T47D (cell line): Measurements from ENCODE around the gene ANAPC2.
A peak's percentile ranks its signal among the peaks of the same experiment; 100 is the strongest.

Source experiments
- DNase-seq, 2 experiments: peaks; one replicate each; pipeline versions ENCODE4 v3.0.0 to v3.0.0-alpha.2; 2011 to 2012; ENCODE audit warnings: low read depth in 1 of 2, low spot score in 1 of 2
- JUND ChIP-seq: IDR thresholded peaks from 2 replicates; pipeline ENCODE4 v1.6.1; 2012; ENCODE audit warnings: low read depth
- in situ Hi-C: cut with HindIII; loops from 2 replicates; pipeline ENCODE4 v1.10.0; 2016; ENCODE audit warnings: low sequenced_read_pairs, low pct_unique_long_range_greater_than_20kb

Gene ANAPC2

DNA sequence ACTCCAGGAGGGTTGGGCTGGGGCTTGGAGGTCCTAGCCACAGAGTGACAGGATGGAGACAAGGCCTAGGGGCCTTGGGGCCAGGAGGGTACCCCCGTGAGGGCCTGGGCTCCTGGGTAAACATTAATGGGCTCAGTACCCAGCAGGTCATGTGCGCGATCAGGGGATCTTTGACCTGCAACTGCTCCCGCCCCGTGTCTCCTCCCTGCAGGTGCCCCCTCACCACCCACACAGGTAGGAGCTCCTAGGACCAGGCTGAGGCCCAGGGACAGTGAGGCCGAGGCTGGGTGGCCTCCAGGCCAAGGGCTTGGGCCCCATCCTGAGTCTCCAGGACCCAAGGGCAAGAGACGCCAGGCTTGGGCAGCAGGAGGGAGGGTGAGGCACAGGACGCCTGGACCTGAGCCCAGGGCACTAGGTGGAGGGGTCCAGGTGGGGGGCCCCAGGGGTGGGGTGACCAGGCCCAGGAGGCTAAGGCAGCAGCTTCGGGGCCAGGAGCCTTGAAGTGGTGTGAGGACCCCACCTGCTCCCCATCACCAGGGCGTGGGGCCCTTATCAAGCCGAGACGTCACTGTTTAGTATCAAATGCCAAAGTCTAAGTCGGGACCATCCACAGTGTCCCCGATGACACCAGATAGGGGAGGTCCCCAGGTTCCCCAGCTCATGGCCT lies 42.5 kb upstream of the ANAPC2 start, which contains the start of gene SLC34A3:
Gene SLC34A3 (plus strand): TSS at position 197 of the 667 bp plus-strand sequence. CDS start 802 bp downstream, outside the sequence.
- no peak for DNase-seq
- TF ChIP-seq JUND = no peak
- in situ Hi-C loops = no loop called here

GRCh38 chr9:137229903-137230704 lies 41.7 kb upstream of the ANAPC2 start:
- in situ Hi-C loops = no loop called here
- TF ChIP-seq JUND = no peak
- no peak for DNase-seq

DNA sequence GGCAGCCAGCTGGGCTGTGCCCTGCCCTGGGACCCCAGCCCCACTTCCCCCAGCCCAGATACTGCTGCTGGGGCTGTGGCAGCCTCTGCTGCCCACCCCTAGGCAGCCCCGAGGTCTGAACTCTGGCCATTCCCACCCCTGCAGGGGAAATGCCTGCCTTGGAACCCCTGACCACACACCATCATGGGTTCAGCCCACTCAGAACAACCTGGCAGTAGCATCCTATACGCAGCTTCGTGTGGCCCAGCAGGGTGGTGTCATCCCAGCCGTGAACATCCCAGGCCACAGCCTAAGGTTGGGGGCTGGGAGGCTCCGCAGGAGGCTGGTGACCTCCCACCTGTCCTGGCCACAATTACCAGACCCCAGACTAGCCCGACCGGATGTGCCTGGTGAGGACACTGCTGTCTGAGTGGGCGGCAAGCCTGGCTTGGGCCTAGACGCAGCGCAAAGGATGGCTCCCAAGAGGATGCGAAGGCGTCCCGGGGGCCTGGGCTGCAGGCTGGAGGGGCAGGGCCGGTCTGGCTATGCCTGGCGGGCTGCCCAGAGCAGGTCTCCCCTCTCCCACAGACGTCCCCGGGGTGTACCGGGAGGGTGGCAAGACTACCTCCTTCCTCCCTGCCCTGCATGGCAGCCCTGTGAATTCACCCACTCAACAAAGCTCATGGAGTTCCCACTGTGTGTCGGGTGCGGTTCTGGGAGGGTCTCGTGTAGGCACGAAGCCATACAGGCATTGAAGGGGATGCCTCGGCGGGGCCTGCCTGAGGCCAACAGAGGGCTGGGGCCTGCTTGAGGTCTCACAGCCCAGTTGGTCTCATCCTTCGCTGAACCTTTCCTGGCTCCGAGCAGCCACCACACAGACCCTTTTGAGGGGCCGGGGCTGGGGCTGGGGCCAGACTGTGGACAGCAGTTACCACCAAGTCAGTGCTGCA lies 40.9 kb upstream of the ANAPC2 start:
- DNase-seq = no peak
- no peak for TF ChIP-seq JUND
- in situ Hi-C loops = no loop called here

GRCh38 chr9:137228506-137228967 lies 40.2 kb upstream of the ANAPC2 start:
- DNase-seq = no peak
- no peak for TF ChIP-seq JUND
- in situ Hi-C loops = no loop called here

DNA sequence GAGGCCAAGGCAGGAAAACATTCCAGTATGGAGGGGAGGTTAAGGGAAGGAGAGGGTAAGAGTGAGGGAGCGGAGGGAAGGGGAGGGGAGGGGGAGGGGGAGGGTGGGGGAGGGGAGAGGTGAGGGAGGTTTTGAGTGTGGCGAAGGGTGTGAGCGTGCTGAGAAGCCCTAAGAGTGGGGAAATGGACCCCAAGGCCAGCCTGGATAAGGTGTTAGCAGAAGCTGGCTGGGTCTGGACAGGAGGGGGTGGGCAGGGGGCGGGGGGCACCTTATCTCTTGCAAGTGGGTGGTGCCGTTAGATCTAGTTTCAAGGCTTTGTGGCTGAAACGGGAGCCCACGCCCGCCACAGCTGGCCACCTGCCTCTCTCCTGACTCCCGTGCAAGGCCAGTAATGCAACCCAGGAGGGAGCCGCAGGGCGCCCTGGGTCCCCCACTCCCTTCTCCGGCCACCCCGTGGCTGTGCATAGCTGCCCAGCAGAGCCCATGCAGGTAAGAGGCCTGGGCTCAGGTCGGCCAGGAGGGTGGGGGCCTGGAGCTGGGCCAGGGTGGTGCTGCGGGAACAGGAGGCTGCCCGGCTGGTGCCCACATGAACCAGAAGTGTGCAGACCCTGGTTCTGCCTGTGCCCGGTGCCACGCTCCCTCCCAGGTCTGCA lies 39.6 kb upstream of the ANAPC2 start:
- DNase-seq = no peak
- no peak for TF ChIP-seq JUND
- in situ Hi-C loops = no loop called here

DNA sequence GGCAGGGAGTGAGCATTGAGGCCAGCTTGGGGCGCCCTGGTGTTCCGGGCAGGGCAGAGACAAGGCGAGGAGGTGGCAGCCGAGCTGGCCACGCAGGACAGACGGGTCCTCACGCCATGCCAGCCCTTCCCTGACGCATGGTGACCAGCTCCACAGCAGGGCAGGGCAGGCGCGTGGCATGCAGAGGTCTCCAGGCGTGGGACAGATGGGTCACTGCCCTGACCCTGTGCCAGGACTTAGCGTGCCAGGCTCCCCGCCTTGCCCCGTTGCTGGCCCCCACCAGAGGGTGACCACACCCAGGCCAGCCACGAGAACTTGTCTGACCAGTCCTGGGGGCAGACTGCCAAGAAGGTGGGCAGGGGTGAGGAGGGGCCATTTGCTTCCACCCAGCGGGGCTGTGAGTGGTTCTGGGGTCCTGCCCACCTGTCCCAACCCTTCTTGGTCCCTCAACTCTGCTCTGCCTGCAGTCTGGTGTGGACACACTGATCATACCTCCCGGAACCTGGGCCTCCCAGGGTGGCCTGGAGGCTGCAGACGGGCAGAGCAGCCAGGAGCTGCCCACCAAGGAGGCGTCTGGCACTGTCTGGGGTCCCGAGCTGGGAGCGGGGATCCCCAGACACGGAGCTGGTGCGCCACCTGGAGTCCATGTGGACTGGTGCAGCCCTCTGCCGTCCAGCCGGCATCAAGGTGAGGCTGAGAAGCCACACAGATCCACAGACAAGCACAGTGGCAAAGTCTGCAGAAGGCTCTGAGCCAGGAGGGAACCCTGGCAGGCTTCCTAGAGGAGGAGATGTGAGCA lies 38.9 kb upstream of the ANAPC2 start, which contains the start of gene RNF224:
Gene RNF224 (plus strand): TSS at position 449 of the 799 bp plus-strand sequence. CDS start 834 bp downstream, outside the sequence.
- in situ Hi-C loops = no loop called here
- peak; percentile 93 to 94 for DNase-seq
- TF ChIP-seq JUND = no peak

GRCh38 chr9:137226338-137227053 lies 38.1 kb upstream of the ANAPC2 start:
- in situ Hi-C loops = no loop called here
- peak in 1 of 2 experiments; percentile 81 for DNase-seq
- TF ChIP-seq JUND = no peak

DNA sequence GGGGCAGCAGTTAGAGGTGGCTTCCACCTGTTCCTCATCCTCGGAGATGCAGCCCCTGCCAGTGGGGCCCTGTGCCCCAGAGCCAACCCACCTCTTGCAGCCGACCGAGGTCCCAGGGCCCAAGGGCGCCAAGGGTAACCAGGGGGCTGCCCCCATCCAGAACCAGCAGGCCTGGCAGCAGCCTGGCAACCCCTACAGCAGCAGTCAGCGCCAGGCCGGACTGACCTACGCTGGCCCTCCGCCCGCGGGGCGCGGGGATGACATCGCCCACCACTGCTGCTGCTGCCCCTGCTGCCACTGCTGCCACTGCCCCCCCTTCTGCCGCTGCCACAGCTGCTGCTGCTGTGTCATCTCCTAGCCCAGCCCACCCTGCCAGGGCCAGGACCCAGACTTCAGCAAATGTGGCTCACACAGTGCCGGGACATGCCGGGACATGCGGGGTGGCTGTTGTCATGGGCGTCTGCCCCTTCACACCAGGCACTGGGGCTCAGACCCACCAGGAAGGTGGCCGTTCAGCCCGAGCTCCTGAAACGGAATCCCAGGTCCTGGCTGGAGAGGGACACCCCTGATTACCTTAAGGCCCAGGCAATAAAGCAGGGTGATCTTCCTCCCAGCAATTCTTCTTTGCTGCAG lies 37.5 kb upstream of the ANAPC2 start:
- no peak for DNase-seq
- in situ Hi-C loops = no loop called here
- no peak for TF ChIP-seq JUND

GRCh38 chr9:137224830-137225694 lies 36.7 kb upstream of the ANAPC2 start, which contains the start of gene CYSRT1:
Gene CYSRT1 (plus strand): TSS chr9:137225174. CDS start chr9:137225622, 448 bp downstream.
- TF ChIP-seq JUND = no peak
- DNase-seq = peak in 1 of 2 experiments; percentile 54
- in situ Hi-C loops = no loop called here
